Ramos (cell line): ENCODE measurements around the gene CHML.

Experiments used
- in situ Hi-C: fragments of 300-500 bp; cut with MboI; formaldehyde crosslinking; loops from one replicate; pipeline ENCODE4 v1.14.3; 2022; ENCODE audit warnings: low sequenced_read_pairs; ENCODE audit not compliant: unreplicated experiment

The CHML gene

GRCh38 chr1:241596633-241597032 is 43.5 kb downstream of the CHML start:
- in situ Hi-C loops, result no loop called here

- in situ Hi-C loops, result no loop called here
These were observed 47.0 kb downstream of the CHML start for GRCh38 chr1:241593186-241593585.

- in situ Hi-C loops, result no loop called here
These were observed 47.8 kb downstream of the CHML start for GRCh38 chr1:241592273-241592958.

- in situ Hi-C loops, result no loop called here
These were observed 48.4 kb downstream of the CHML start for GRCh38 chr1:241591736-241592135.

GRCh38 chr1:241591317-241591716 is 48.9 kb downstream of the CHML start:
- in situ Hi-C loops, result no loop called here

- in situ Hi-C loops, result no loop called here
These were observed 49.5 kb downstream of the CHML start for GRCh38 chr1:241590719-241591118.
